ENCODE measurements around the gene RNF4. TPM values are rescaled to one million over a fixed set of nuclear protein-coding genes. Genes with fewer than 3 reads are reported as not detected.
"Not testable (repeated sequence)": the region's sequence is repeated elsewhere in the genome, so short reads cannot be mapped to it uniquely, and the experiment has no call there.

Gene RNF4
- total and polyA plus RNA-seq, 2 experiments from 2014 or later: 56.8 to 58.7 TPM

GRCh38 chr4:2462992-2463762 lies 5.7 kb upstream of the RNF4 start:
- no peak overlapping the region for H3K27ac ChIP-seq
- DNase-seq (ENCODE audit: low read depth in 1 of 2, low spot score in 1 of 2): peak in 1 of 2 donors; percentile 7

GRCh38 chr4:2465032-2465431 lies 3.9 kb upstream of the RNF4 start:
- Histone ChIP-seq H3K9me3 (ENCODE audit: low read depth) (no peaks in the 10 kb centered on the region), H3K4me1 (ENCODE audit: low read depth) (peaks cover 5% of the 10 kb centered on the region), H3K36me3 (no peaks in the 10 kb centered on the region), H3K27me3 (no peaks in the 10 kb centered on the region), H3K4me3 (no peak overlapping the region), H3K27ac (no peak overlapping the region)
- DNase-seq (ENCODE audit: low read depth in 1 of 2, low spot score in 1 of 2): no peak
- no peak for TF ChIP-seq CTCF (IDR thresholded peaks at IDR 0.05; ENCODE audit: low read depth, low read length)

More at GRCh38 chr4:2462992-2463762, 5.7 kb upstream of the RNF4 start:
- Histone ChIP-seq H3K27me3 (no peaks in the 10 kb centered on the region), H3K4me1 (ENCODE audit: low read depth) (peaks cover 5% of the 10 kb centered on the region), H3K4me3 (peak overlapping the region; percentile 39), H3K9me3 (ENCODE audit: low read depth) (no peaks in the 10 kb centered on the region), H3K36me3 (no peaks in the 10 kb centered on the region)
- TF ChIP-seq CTCF (IDR thresholded peaks at IDR 0.05; ENCODE audit: low read depth, low read length): no peak

GRCh38 chr4:2465544-2465943 lies 3.4 kb upstream of the RNF4 start:
- H3K27ac ChIP-seq; H3K4me3 ChIP-seq; DNase-seq (ENCODE audit: low read depth in 1 of 2, low spot score in 1 of 2); H3K36me3 ChIP-seq; H3K27me3 ChIP-seq; H3K9me3 ChIP-seq (ENCODE audit: low read depth): not testable (repeated sequence)
- H3K4me1 ChIP-seq (ENCODE audit: low read depth): peaks cover 10% of the 10 kb centered on the region

- peak overlapping the region; percentile 91 for H3K27ac ChIP-seq
- peak; percentile 35 to 62 for DNase-seq (ENCODE audit: low read depth in 1 of 2, low spot score in 1 of 2)
- H3K9me3 ChIP-seq (ENCODE audit: low read depth): no peaks in the 10 kb centered on the region
- H3K4me3 ChIP-seq: peak overlapping the region; percentile 80
- peaks cover 14% of the 10 kb centered on the region for H3K36me3 ChIP-seq
- TF ChIP-seq CTCF (IDR thresholded peaks at IDR 0.05; ENCODE audit: low read depth, low read length): no peak
- H3K27me3 ChIP-seq: no peaks in the 10 kb centered on the region
- peaks cover 14% of the 10 kb centered on the region for H3K4me1 ChIP-seq (ENCODE audit: low read depth)
Measured at GRCh38 chr4:2469192-2469984, 482 bp downstream of the RNF4 start.

GRCh38 chr4:2470791-2471190 lies 1.9 kb downstream of the RNF4 start:
- Histone ChIP-seq H3K4me3 (peak overlapping the region; percentile 80), H3K36me3 (peaks cover 14% of the 10 kb centered on the region), H3K4me1 (ENCODE audit: low read depth) (peaks cover 14% of the 10 kb centered on the region), H3K27ac (peak overlapping the region; percentile 91), H3K9me3 (ENCODE audit: low read depth) (no peaks in the 10 kb centered on the region), H3K27me3 (no peaks in the 10 kb centered on the region)
- TF ChIP-seq CTCF (IDR thresholded peaks at IDR 0.05; ENCODE audit: low read depth, low read length): no peak
- no peak for DNase-seq (ENCODE audit: low read depth in 1 of 2, low spot score in 1 of 2)

GRCh38 chr4:2472187-2472586 lies 3.3 kb downstream of the RNF4 start:
- Histone ChIP-seq H3K27ac (no peak overlapping the region), H3K4me1 (ENCODE audit: low read depth) (peaks cover 14% of the 10 kb centered on the region), H3K4me3 (no peak overlapping the region), H3K36me3 (peaks cover 14% of the 10 kb centered on the region), H3K27me3 (no peaks in the 10 kb centered on the region), H3K9me3 (ENCODE audit: low read depth) (no peaks in the 10 kb centered on the region)
- DNase-seq (ENCODE audit: low read depth in 1 of 2, low spot score in 1 of 2): no peak
- TF ChIP-seq CTCF (IDR thresholded peaks at IDR 0.05; ENCODE audit: low read depth, low read length): no peak
